AML-193 (cell line): ENCODE data around the gene CHAC1.
"Not testable (repeated sequence)": the region's sequence is repeated elsewhere in the genome, so short reads cannot be mapped to it uniquely, and the experiment has no call there.

ENCODE experiments used
- DNase-seq, 2 experiments: peaks; one replicate each; lab custom pipeline; 2025; lab: John Stamatoyannopoulos, UW

CHAC1 gene

GRCh38 chr15:40937762-40938535 is 15.3 kb upstream of the CHAC1 start:
- DNase-seq, result peak; percentile 16 to 48

GRCh38 chr15:40938536-40938870 is 14.8 kb upstream of the CHAC1 start:
- no peak for DNase-seq

- DNase-seq, result no peak
Observed at GRCh38 chr15:40940296-40940801, 12.9 kb upstream of the CHAC1 start.

GRCh38 chr15:40941068-40941527 is 12.2 kb upstream of the CHAC1 start:
- no peak for DNase-seq

- DNase-seq, result peak; percentile 72 to 74
Observed at GRCh38 chr15:40941528-40942336, 11.5 kb upstream of the CHAC1 start.

- peak; percentile 48 to 58 for DNase-seq
Observed at GRCh38 chr15:40942337-40942854, 10.9 kb upstream of the CHAC1 start.

- DNase-seq, result no peak
Observed at GRCh38 chr15:40942878-40943277, 10.4 kb upstream of the CHAC1 start.

GRCh38 chr15:40943764-40944365 is 9.4 kb upstream of the CHAC1 start:
- no peak for DNase-seq

- DNase-seq, result no peak
Observed at GRCh38 chr15:40944510-40945296, 8.6 kb upstream of the CHAC1 start.

GRCh38 chr15:40948706-40949473 is 4.4 kb upstream of the CHAC1 start:
- no peak for DNase-seq

- no peak for DNase-seq
Observed at GRCh38 chr15:40949756-40950207, 3.5 kb upstream of the CHAC1 start.

- DNase-seq, result no peak
Observed at GRCh38 chr15:40951764-40952163, 1.5 kb upstream of the CHAC1 start.

- DNase-seq, result no peak
Observed at GRCh38 chr15:40952301-40952900, 870 bp upstream of the CHAC1 start.

GRCh38 chr15:40953713-40954074 is 423 bp downstream of the CHAC1 start:
- DNase-seq, result no peak

- not testable (repeated sequence) for DNase-seq
Observed at GRCh38 chr15:40954158-40954848, 1.0 kb downstream of the CHAC1 start.

GRCh38 chr15:40955141-40955903 is 2.1 kb downstream of the CHAC1 start:
- DNase-seq, result no peak

- DNase-seq, result no peak
Observed at GRCh38 chr15:40955930-40956540, 2.8 kb downstream of the CHAC1 start.

- no peak for DNase-seq
Observed at GRCh38 chr15:40956541-40956982, 3.3 kb downstream of the CHAC1 start.
